T47D (cell line): ENCODE measurements around the gene EGFL7.
A peak's percentile ranks its signal among the peaks of the same experiment; 100 is the strongest.
"Not testable (repeated sequence)": the region's sequence is repeated elsewhere in the genome, so short reads cannot be mapped to it uniquely, and the experiment has no call there.

Source experiments
- DNase-seq, 2 experiments: peaks; one replicate each; pipeline versions ENCODE4 v3.0.0 to v3.0.0-alpha.2; 2011 to 2012; ENCODE audit warnings: low read depth in 1 of 2, low spot score in 1 of 2
- JUND ChIP-seq: IDR thresholded peaks from 2 replicates; pipeline ENCODE4 v1.6.1; 2012; ENCODE audit warnings: low read depth
- in situ Hi-C: cut with HindIII; loops from 2 replicates; pipeline ENCODE4 v1.10.0; 2016; ENCODE audit warnings: low sequenced_read_pairs, low pct_unique_long_range_greater_than_20kb

Gene EGFL7

DNA sequence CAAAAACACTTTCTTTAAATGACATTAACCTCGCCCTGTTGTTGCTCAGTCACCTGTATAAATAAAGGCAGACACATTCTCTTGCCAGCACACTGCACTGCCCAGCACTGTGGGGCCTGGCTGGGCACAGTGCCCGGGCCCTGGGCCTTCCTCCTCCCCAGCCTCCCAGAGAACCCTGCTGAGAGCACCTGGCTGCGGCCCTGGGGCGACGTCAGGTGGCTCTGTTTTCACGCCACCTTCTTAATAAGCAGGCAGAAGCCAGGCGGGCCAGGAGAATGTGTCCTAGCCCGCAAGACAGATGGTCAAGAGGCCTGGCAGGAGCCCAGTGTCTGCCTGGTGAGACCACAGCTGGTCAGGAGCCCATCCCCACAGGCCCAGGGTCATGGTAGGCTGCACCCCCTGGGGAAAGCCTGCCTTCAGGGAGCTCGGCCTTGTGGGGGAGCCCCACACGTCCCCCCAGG lies 32.7 kb downstream of the EGFL7 start:
- peak; percentile 93 to 97 for DNase-seq
- in situ Hi-C loops: no loop called here
- no peak for TF ChIP-seq JUND

DNA sequence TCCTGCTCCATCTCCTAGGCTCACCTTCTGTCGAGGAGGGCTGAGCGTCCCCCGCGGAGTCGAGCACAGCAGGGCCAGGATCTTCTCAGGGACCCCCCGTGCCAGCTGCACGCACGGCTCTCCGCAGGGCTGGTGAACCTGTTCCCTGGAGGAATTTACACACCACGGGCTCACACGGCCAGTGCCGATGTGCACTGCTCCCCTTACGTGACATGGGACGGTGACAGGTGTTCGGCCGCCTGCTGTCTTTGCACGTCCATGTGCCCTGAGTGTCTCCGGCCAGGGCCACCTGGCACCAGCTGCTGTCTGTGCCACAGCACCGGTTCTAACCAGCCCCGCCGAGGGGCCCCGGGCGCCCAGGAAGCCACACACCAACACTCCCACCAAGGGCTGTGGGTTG lies 33.2 kb downstream of the EGFL7 start:
- in situ Hi-C loops: no loop called here
- TF ChIP-seq JUND: no peak
- DNase-seq: peak in 1 of 2 experiments; percentile 41

DNA sequence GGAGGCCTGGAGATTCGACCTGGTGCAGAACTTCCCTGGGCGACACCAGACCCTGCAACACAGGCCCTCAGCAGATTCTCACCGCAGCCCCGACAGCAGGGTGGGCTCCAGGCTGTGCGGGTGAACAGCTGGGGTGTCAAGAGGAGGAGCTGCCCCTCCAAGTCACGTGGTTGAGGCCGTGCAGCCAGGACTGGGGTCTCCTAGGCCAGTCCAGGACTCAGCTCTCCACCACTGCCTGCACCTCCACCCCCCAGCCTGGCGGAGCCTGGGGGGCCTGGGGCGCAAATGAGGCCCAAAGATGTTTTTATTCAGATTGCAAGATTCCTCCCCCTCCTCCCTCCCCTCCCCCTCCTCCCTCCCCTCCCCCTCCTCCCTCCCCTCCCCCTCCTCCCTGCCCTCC lies 33.8 kb downstream of the EGFL7 start:
- DNase-seq: no peak
- in situ Hi-C loops: no loop called here
- TF ChIP-seq JUND: no peak

GRCh38 chr9:136697146-136697820 lies 34.6 kb downstream of the EGFL7 start:
- in situ Hi-C loops: no loop called here

DNA sequence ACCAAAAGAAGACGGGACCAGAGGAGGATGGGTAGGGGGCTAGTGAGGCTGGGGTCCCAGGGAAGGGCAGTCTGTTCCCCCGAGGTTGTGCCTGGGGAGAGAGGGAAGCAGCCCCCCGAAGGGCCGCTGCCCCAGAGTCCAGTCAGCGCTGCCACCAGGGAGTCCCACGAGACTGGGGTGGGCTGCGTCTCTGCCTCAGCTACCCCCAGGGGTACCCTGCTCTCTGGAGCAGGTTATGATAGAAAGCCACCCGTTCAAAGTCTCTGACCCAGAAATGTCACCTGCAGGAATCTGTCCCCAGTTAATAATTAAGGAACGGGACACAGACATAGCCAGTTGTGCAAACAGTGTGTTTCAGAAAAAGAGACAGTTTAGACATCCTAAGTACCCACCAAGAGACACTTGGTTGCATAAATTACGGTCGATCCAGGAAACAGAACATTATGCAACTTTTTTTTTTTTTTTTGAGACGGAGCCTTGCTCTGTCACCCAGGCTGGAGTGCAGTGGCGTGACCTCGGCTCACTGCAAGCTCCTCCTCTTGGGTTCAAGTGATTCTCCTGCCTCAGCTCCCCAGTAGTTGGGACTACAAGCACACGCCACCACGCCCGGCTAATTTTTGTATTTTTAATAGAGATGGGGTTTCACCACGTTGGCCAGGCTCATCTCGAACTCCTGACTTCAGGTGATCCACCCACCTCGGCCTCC lies 35.3 kb downstream of the EGFL7 start:
- TF ChIP-seq JUND: no peak
- DNase-seq: no peak
- in situ Hi-C loops: no loop called here

More at GRCh38 chr9:136697146-136697820, 34.6 kb downstream of the EGFL7 start:
- TF ChIP-seq JUND: no peak
- DNase-seq: no peak

DNA sequence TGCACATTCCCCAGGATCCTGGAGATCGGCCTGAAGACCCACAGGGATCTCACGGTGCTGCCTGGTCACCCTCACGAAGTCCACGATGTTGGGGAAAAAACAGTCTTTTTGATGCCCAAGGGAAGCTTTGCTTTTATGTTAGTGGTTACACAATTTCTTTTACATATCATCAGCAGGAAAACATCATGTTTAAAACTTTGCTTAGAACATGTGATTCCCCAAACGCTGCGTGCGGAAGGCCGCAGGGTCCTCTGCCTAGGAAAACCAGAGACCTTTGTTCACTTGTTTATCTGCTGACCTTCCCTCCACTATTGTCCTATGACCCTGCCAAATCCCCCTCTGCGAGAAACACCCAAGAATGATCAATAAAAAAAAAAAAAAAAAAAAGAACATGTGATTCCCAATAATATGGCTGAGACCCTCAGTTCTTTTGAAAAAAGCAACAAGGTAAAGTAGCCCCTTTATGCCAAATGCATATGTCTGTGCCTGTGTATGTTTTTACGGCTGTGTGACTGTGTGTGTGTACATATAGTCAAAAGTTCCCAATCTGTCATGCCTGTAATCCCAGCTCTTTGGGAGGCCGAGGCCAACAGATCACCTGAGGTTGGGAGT lies 36.0 kb downstream of the EGFL7 start:
- no peak for DNase-seq
- no peak for TF ChIP-seq JUND
- in situ Hi-C loops: no loop called here

DNA sequence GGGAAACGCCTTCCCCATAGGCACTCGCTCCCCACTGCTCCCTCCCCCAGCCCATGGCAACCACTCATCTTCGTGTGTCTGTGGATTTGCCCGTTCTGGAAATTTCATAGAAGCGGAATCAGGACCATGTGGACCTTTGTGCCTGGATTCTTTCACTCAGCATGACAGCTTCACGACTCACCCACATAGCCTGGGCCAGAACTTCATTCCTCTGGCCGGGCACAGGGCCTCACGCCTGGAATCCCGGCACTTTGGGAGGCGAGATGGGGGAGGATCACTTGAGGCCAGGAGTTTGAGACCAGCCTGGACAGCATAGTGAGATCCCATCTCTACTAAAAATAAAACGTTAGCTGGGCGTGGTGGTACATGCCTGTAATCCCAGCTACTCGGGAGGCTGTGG lies 37.6 kb downstream of the EGFL7 start:
- no peak for DNase-seq
- TF ChIP-seq JUND: no peak
- in situ Hi-C loops: no loop called here

GRCh38 chr9:136700959-136701667 lies 38.4 kb downstream of the EGFL7 start:
- in situ Hi-C loops: no loop called here
- DNase-seq: no peak
- no peak for TF ChIP-seq JUND

- no peak for DNase-seq
- no peak for TF ChIP-seq JUND
- in situ Hi-C loops: no loop called here
These were observed 38.9 kb downstream of the EGFL7 start for GRCh38 chr9:136701668-136702053.

DNA sequence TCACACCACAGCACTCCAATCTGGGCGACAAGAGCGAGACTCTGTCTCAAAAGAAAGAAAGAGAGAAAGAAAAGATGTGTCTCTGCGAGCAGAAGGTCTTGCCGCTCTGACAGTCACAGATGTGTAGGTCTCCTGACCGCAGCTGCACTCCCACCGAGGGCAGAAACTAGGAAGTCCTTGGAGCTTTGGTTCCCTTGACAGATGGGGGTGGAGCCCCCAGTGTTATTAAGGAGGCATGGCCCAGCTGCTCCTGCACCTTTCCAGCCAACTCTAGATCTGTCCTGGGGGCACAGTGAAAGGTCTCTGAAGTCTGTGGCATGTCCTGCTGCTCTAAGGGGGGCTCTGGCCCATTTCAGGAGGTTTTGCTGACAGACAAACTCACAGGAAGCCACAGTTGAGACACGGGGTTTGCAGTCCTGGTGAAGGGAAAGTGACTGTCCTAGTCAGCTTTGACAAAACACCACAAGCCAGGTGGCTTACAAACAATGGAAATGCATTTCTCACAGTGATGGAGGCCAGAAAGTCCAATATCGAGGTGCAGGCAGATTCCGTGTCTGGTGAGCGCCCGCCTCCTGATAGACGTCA lies 40.7 kb downstream of the EGFL7 start:
- no peak for DNase-seq
- TF ChIP-seq JUND: no peak
- in situ Hi-C loops: no loop called here

DNA sequence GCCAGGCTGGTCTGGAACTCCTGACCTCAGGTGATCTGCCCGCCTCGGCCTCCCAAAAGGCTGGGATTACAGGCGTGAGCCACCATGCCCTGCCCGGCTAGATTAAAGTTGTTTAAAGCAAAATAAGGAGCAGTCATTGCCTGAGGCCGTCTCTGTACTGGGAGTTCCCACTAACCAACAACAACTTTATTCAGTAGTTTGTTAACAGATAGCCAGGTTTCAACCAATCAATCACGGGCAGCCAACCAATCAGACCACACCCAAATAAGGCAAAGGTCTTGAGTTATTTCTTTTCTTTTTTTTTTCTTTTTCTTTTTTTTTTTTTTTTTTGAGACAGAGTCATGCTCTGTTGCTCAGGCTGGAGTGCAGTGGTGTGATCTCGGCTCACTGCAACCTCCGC lies 42.0 kb downstream of the EGFL7 start:
- DNase-seq, in situ Hi-C loops: not testable (repeated sequence)

GRCh38 chr9:136705564-136705963 lies 42.8 kb downstream of the EGFL7 start:
- no peak for TF ChIP-seq JUND
- in situ Hi-C loops: no loop called here

More at GRCh38 chr9:136705564-136705963, 42.8 kb downstream of the EGFL7 start:
- no peak for DNase-seq
